ENCODE results near the gene STX8. TPM values are rescaled to one million over a fixed set of nuclear protein-coding genes. Genes with fewer than 3 reads are reported as not detected.

The STX8 gene
- total and polyA plus RNA-seq, 2 donors: 60.5 to 75.8 TPM

DNA sequence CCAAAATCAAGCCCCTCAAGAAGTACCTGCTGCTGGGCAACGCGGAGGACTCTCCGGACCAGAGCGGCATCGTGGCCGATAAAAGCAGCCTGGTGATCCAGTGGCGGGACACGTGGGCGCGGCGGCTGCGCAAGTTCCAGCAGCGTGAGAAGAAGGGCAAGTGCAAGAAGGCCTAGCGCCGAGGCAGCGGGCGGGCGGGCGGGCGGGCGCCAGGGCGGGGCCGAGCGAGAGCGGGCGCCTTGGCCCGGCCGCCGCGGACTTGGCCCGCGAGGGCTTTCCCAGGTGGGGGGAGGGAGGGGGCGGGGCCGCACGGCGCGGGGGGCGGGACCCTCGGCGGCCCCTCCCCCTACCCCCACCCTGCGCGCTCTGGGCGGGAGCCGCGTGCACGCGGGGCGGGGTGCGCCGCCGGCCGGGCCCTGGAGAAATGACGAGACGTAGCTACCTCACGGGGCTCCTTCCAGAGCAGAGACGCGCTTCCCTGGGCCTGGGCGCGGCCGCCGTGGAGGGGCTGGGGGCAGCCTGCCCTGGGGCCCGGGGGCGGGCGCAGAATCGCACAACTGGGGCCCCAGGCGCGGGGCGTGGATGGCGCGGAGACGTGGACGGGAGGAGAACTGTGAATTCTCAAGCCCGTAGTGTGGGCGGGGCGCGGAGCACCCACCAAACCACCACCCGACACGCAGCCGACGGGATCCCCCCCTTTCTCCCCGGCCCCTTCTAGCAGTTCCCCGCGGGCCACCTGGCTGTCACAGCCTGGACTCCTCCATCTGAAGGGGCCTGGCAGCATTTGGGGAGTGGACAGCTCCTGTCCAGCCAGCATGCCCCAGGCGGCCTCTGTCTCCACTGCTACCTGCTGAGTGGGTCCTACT, 335.6 kb downstream of the STX8 start:
- Histone ChIP-seq H3K27me3 (ENCODE audit: control insufficient read depth in 2 of 2, insufficient read depth in 1 of 2, low read length in 1 of 2) (peaks cover 0 to 16% of the 10 kb centered on the region in 2 donors), H3K9me3 (ENCODE audit: control insufficient read depth in 2 of 2, insufficient read depth in 1 of 2, low read length in 1 of 2) (peaks cover 0 to 7% of the 10 kb centered on the region in 2 donors), H3K4me3 (ENCODE audit: low read length in 2 of 2) (peak overlapping the region; percentile 57 to 70), H3K27ac (ENCODE audit: low read depth in 1 of 2, low read length in 1 of 2) (peak overlapping the region; percentile 84 to 86), H3K36me3 (ENCODE audit: control insufficient read depth in 2 of 2, insufficient read depth in 2 of 2, low read length in 1 of 2) (peaks cover 0 to 3% of the 10 kb centered on the region in 2 donors), H3K4me1 (ENCODE audit: control insufficient read depth in 2 of 2, insufficient read depth in 2 of 2, low read length in 2 of 2) (peaks cover 18 to 43% of the 10 kb centered on the region in 2 donors)
- DNase-seq (ENCODE audit: low read depth in 6 of 9, low spot score in 9 of 9): peak in 5 of 9 donors; percentile 48 to 87 (median 69)
- 3% methylated on average over 83 of the region's 84 CpGs for WGBS

DNA sequence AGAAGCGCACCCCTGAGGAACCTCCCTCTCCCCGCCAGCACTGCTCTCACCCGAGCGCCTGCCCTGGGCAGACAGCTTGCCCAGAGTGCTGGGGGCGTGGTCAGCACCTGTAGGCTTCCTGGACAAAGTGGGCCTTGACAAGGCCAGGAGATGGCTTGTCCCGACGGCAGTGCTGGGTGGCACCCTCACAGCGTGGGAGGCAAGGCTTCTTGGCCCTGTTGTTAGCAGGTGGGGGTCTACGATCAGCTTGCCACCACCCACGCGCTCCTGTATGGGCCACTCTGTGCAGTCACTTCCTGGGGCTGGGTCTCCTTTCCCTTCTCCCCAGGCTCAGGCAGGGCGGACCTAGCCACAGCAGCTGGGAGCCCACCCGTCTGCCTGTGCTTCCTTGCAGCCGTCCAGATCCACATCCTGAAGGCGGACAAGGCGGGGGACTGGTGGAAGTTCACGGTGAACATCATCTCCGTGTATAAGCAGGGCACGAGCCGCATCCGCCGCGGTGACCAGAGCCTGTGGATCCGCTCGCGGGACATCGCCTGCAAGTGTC, 336.3 kb downstream of the STX8 start:
- peaks cover 0 to 7% of the 10 kb centered on the region in 2 donors for H3K9me3 ChIP-seq (ENCODE audit: control insufficient read depth in 2 of 2, insufficient read depth in 1 of 2, low read length in 1 of 2)
- peaks cover 0 to 3% of the 10 kb centered on the region in 2 donors for H3K36me3 ChIP-seq (ENCODE audit: control insufficient read depth in 2 of 2, insufficient read depth in 2 of 2, low read length in 1 of 2)
- WGBS: 26% methylated on average over 27 of the region's 27 CpGs
- peaks cover 21 to 47% of the 10 kb centered on the region in 2 donors for H3K4me1 ChIP-seq (ENCODE audit: control insufficient read depth in 2 of 2, insufficient read depth in 2 of 2, low read length in 2 of 2)
- peak in 4 of 9 donors; percentile 41 to 76 (median 46) for DNase-seq (ENCODE audit: low read depth in 6 of 9, low spot score in 9 of 9)
- H3K27ac ChIP-seq (ENCODE audit: low read depth in 1 of 2, low read length in 1 of 2): peak overlapping the region in 1 of 2 donors; percentile 84
- H3K27me3 ChIP-seq (ENCODE audit: control insufficient read depth in 2 of 2, insufficient read depth in 1 of 2, low read length in 1 of 2): peaks cover 0 to 19% of the 10 kb centered on the region in 2 donors
- peak overlapping the region; percentile 57 to 70 for H3K4me3 ChIP-seq (ENCODE audit: low read length in 2 of 2)

DNA sequence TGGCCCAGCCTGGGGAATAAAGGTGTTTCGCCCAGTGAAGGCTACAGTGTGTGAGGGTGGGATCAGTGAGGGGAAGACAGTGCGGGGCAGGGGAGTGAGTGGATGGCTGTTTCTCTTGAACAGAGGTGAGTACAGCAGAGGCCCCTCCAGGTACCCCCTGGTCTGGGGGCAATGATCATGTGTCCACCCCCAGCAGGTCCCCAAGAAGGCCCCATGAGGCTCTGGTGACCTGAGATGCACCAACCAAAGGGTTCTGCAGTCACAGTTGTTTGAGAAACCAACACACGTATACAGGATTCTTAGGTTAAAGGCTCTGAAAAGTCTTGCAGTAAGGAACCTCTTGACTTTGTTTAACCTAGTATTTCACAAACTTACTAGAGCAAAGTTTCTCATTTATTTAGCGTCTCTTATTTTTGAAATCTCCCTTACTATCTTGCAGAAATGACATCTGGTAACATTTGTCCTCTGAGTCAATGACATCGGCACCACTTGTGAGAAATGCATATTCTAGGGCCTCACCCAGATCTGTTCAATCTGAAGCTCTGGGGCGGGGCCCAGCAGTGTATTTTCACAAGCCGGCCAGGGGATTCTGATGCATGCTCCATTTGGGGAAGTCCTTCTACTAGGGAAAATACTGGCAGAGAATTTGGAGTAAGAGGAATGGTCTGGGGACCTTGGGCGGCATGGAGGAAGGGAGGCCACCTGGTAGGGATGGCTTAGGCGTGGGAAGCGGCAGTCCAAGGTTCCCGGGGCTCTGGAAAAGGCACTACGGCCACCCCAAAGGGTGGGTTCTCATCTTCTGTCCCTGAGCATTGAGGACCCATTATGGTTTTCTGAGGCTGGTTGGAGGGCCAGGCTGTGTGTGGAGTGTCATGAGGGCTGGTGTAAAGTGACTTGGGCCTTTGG, 337.0 kb downstream of the STX8 start:
- Histone ChIP-seq H3K4me1 (ENCODE audit: control insufficient read depth in 2 of 2, insufficient read depth in 2 of 2, low read length in 2 of 2) (peaks cover 26 to 55% of the 10 kb centered on the region in 2 donors), H3K27ac (ENCODE audit: low read depth in 1 of 2, low read length in 1 of 2) (peak overlapping the region in 1 of 2 donors; percentile 84), H3K36me3 (ENCODE audit: control insufficient read depth in 2 of 2, insufficient read depth in 2 of 2, low read length in 1 of 2) (no peaks in the 10 kb centered on the region), H3K4me3 (ENCODE audit: low read length in 2 of 2) (peak overlapping the region; percentile 57 to 70), H3K27me3 (ENCODE audit: control insufficient read depth in 2 of 2, insufficient read depth in 1 of 2, low read length in 1 of 2) (peaks cover 0 to 26% of the 10 kb centered on the region in 2 donors), H3K9me3 (ENCODE audit: control insufficient read depth in 2 of 2, insufficient read depth in 1 of 2, low read length in 1 of 2) (peaks cover 0 to 7% of the 10 kb centered on the region in 2 donors)
- 88% methylated on average over 12 of the region's 12 CpGs for WGBS
- no peak for DNase-seq (ENCODE audit: low read depth in 6 of 9, low spot score in 9 of 9)

DNA sequence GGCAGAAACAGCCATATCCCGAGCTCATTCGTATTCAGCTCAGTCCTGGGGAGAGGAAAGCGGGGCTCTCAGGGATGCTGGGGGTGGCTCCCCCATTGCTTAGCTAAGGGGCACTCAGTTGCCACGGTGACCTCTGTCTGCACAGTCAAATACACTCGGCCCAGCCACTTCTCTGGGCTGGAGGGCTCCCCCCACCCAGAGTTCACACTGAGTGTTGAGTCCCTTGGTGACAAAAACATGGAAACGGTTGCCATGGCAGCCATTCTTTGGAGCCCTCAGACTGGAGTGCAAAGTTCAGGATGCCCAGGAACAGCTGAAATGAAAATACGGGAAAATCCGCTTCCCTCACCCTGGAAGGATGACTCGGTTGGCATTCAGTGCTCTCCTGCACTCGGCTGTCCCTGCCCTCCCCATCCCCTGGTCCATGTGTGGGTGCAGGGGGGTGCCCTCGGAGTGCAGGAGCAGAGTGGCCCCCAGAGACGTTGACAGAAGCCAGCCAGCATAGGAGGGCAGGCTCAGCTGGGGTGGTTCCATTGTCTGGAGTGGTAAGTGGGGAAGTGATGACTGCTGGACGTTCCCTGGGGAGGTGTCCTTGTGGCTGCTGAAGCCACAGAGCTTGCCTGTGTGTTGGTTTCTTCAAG, 337.8 kb downstream of the STX8 start:
- Histone ChIP-seq H3K9me3 (ENCODE audit: control insufficient read depth in 2 of 2, insufficient read depth in 1 of 2, low read length in 1 of 2) (peaks cover 0 to 7% of the 10 kb centered on the region in 2 donors), H3K27ac (ENCODE audit: low read depth in 1 of 2, low read length in 1 of 2) (peak overlapping the region in 1 of 2 donors; percentile 48), H3K27me3 (ENCODE audit: control insufficient read depth in 2 of 2, insufficient read depth in 1 of 2, low read length in 1 of 2) (peaks cover 0 to 34% of the 10 kb centered on the region in 2 donors), H3K36me3 (ENCODE audit: control insufficient read depth in 2 of 2, insufficient read depth in 2 of 2, low read length in 1 of 2) (no peaks in the 10 kb centered on the region), H3K4me1 (ENCODE audit: control insufficient read depth in 2 of 2, insufficient read depth in 2 of 2, low read length in 2 of 2) (peaks cover 34 to 63% of the 10 kb centered on the region in 2 donors), H3K4me3 (ENCODE audit: low read length in 2 of 2) (peak overlapping the region in 1 of 2 donors; percentile 6)
- no peak for DNase-seq (ENCODE audit: low read depth in 6 of 9, low spot score in 9 of 9)
- WGBS: 98% methylated on average over 13 of the region's 13 CpGs

DNA sequence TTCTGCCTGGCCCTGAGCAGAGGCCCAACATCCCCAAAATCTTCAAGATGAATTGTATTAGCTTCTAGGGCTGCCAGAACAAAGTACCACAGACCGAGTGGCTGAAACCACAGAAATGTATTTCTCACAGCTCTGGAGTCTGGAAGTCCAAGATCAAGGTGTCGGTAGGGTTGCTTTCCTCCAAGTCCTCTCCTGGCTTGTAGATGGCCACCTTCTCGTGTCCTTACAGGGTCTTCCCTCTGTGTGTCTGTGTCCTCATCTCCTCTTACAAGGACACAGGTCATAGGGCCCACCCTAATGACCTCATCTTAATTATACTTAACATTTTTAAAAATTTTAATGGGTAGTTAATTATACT, 338.6 kb downstream of the STX8 start:
- no peak overlapping the region for H3K27ac ChIP-seq (ENCODE audit: low read depth in 1 of 2, low read length in 1 of 2)
- peaks cover 0 to 42% of the 10 kb centered on the region in 2 donors for H3K27me3 ChIP-seq (ENCODE audit: control insufficient read depth in 2 of 2, insufficient read depth in 1 of 2, low read length in 1 of 2)

DNA sequence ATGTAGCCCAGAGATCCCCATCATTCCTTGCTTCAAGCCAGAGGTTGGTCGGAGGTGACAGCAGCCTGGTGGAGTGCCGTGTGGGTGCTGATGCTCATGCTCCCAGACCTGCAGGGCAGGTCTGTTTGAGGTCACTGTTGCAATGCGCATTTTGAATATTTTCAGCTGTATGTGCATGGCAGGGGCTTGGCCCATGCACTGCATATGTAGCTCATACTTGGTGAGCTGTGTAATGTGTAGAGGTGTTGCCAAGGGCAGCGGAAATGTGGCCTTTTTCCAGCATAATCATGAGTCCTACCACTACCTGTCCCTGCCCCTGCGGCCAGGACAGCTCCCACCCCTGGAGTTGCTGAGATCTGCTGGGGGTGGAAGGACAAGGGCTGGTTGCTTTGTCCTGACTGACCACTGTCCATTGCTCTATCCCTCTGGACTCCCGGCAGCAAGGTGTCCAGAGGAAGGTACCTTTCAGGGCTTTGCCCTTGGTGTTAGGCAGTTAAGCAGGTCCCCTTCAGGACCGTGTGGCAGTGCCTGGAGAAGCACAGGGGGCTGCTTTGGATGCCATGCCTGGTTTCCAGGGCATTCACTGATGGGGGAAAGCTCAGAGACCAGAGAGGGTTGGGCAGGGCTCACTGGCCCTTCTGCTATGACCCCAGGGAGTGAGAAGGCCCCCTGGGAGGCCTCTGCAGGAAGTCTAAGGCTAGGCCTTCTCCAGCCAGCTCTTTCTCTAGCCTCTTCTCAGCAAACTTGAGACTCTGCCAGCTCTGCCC, 339.2 kb downstream of the STX8 start:
- no peak for DNase-seq (ENCODE audit: low read depth in 6 of 9, low spot score in 9 of 9)

More for the DNA sequence above, 338.6 kb downstream of the STX8 start:
- H3K4me3 ChIP-seq (ENCODE audit: low read length in 2 of 2): no peak overlapping the region
- 90% methylated on average over 3 of the region's 3 CpGs for WGBS
- DNase-seq (ENCODE audit: low read depth in 6 of 9, low spot score in 9 of 9): no peak
- peaks cover 40 to 69% of the 10 kb centered on the region in 2 donors for H3K4me1 ChIP-seq (ENCODE audit: control insufficient read depth in 2 of 2, insufficient read depth in 2 of 2, low read length in 2 of 2)
- H3K9me3 ChIP-seq (ENCODE audit: control insufficient read depth in 2 of 2, insufficient read depth in 1 of 2, low read length in 1 of 2): peaks cover 0 to 7% of the 10 kb centered on the region in 2 donors
- no peaks in the 10 kb centered on the region for H3K36me3 ChIP-seq (ENCODE audit: control insufficient read depth in 2 of 2, insufficient read depth in 2 of 2, low read length in 1 of 2)

DNA sequence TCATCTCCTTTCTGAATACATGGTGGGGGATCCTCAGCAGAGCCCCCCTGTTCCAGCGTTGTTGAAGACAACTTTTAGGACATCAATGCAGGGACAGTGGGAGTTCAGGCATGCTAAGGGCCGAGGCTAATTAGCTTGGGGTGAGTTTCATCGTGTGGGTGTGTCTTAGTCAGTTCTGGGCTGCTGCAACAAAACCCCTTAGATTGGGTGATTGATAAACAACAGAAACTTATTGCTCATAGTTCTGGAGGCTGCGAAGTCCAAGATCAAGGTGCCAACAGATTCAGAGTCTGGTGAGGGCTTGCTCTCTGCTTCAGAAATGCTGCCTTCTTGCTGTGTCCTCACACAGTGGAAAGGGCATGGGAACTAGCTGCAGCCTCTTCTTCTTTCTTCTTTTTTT, 340.3 kb downstream of the STX8 start:
- Histone ChIP-seq H3K9me3 (ENCODE audit: control insufficient read depth in 2 of 2, insufficient read depth in 1 of 2, low read length in 1 of 2) (peaks cover 0 to 3% of the 10 kb centered on the region in 2 donors), H3K36me3 (ENCODE audit: control insufficient read depth in 2 of 2, insufficient read depth in 2 of 2, low read length in 1 of 2) (no peaks in the 10 kb centered on the region), H3K4me1 (ENCODE audit: control insufficient read depth in 2 of 2, insufficient read depth in 2 of 2, low read length in 2 of 2) (peaks cover 27 to 62% of the 10 kb centered on the region in 2 donors), H3K27me3 (ENCODE audit: control insufficient read depth in 2 of 2, insufficient read depth in 1 of 2, low read length in 1 of 2) (peaks cover 0 to 51% of the 10 kb centered on the region in 2 donors), H3K27ac (ENCODE audit: low read depth in 1 of 2, low read length in 1 of 2) (no peak overlapping the region), H3K4me3 (ENCODE audit: low read length in 2 of 2) (no peak overlapping the region)
- DNase-seq (ENCODE audit: low read depth in 6 of 9, low spot score in 9 of 9): no peak
- WGBS: 97% methylated on average over 4 of the region's 4 CpGs

More for the DNA sequence above, 339.2 kb downstream of the STX8 start:
- Histone ChIP-seq H3K4me3 (ENCODE audit: low read length in 2 of 2) (no peak overlapping the region), H3K27ac (ENCODE audit: low read depth in 1 of 2, low read length in 1 of 2) (no peak overlapping the region), H3K4me1 (ENCODE audit: control insufficient read depth in 2 of 2, insufficient read depth in 2 of 2, low read length in 2 of 2) (peaks cover 39 to 67% of the 10 kb centered on the region in 2 donors), H3K9me3 (ENCODE audit: control insufficient read depth in 2 of 2, insufficient read depth in 1 of 2, low read length in 1 of 2) (peaks cover 0 to 7% of the 10 kb centered on the region in 2 donors), H3K27me3 (ENCODE audit: control insufficient read depth in 2 of 2, insufficient read depth in 1 of 2, low read length in 1 of 2) (peaks cover 0 to 47% of the 10 kb centered on the region in 2 donors), H3K36me3 (ENCODE audit: control insufficient read depth in 2 of 2, insufficient read depth in 2 of 2, low read length in 1 of 2) (no peaks in the 10 kb centered on the region)
- 97% methylated on average over 7 of the region's 7 CpGs for WGBS

Measured in thymus (tissue), 11 donors.